GM12878 (cell line): ENCODE results near the gene CFAP99. TPM values are rescaled to one million over a fixed set of nuclear protein-coding genes. Genes with fewer than 3 reads are reported as not detected.

Experiments used
- BHLHE40 ChIP-seq, 2 experiments: fragments of 450-650 bp in 1 of 2; IDR thresholded peaks; 2 replicates each; pipeline ENCODE4 v1.6.1; 2011 to 2017; ENCODE audit warnings: low read depth in 2 of 2, borderline replicate concordance in 1 of 2, improper control_type of control experiment in 1 of 2, low read length in 1 of 2, mild to moderate bottlenecking in 1 of 2
- CREM ChIP-seq: IDR thresholded peaks from 2 replicates; pipeline ENCODE4 v1.6.1; 2014; ENCODE audit warnings: antibody characterized with exemption, low read depth
- CUX1 ChIP-seq: IDR thresholded peaks from 2 replicates; pipeline ENCODE4 v1.6.1; 2012; ENCODE audit warnings: improper control_type of control experiment, low read depth, low read length; ENCODE audit not compliant: insufficient replicate concordance
- DPF2 ChIP-seq: fragments of 450-650 bp; IDR thresholded peaks from 2 replicates; pipeline ENCODE4 v1.6.1; 2017; ENCODE audit warnings: mild to moderate bottlenecking
- IRF4 ChIP-seq: IDR thresholded peaks from 2 replicates; pipeline ENCODE4 v1.6.1; 2011; ENCODE audit warnings: low read depth, low read length
- NR2C1 ChIP-seq: fragments of 450-650 bp; IDR thresholded peaks from 2 replicates; pipeline ENCODE4 v1.6.1; 2017; ENCODE audit warnings: antibody characterized with exemption, mild to moderate bottlenecking, moderate library complexity
- PAX5 ChIP-seq: IDR thresholded peaks from 2 replicates; pipeline ENCODE4 v1.6.1; 2011; ENCODE audit warnings: low read depth, low read length, borderline replicate concordance
- POLR2A ChIP-seq: IDR thresholded peaks from 2 replicates; pipeline ENCODE4 v1.6.1; 2011; ENCODE audit warnings: low read depth, mild to moderate bottlenecking, low read length
- RAD21 ChIP-seq: IDR thresholded peaks from 2 replicates; pipeline ENCODE4 v1.6.1; 2011; ENCODE audit warnings: mild to moderate bottlenecking, low read depth, low read length, moderate library complexity; ENCODE audit not compliant: insufficient read depth
- RBBP5 ChIP-seq: fragments of 200-600 bp; sonication (generic); conservative IDR thresholded peaks from 2 replicates; pipeline ENCODE4 v1.6.1; 2016
- YBX1 ChIP-seq: fragments of 450-650 bp; IDR thresholded peaks from 2 replicates; pipeline ENCODE4 v1.6.1; 2016; ENCODE audit warnings: antibody characterized with exemption
- polyA plus RNA-seq, 11 experiments: library from polyadenylated mRNA; depleted of rRNA in 4 of 11; unstranded in 6 of 11; stranded (reverse) in 5 of 11; fragments of >200 nt; fragmentation: Nextera tagmentation in 4 of 11; fragmentation: Illumina TruSeq in 1 of 11; extraction: Ambion mirVana in 4 of 11; extraction: Trizol in 1 of 11; gene quantifications; 1 replicate in 1 of 11; 2 replicates in 10 of 11; pipeline versions ENCODE4 v1.2.1 to v1.2.3, GENCODE V29; 2011 to 2016; ENCODE audit warnings: inconsistent platforms in 2 of 11, missing spikeins in 2 of 11, low read depth in 1 of 11
- total RNA-seq, 4 experiments: library from RNA; depleted of rRNA in 3 of 4; stranded (reverse); fragments of >200 nt in 3 of 4; fragmentation: Illumina TruSeq in 1 of 4; extraction: Trizol in 1 of 4; gene quantifications; 2 replicates each; pipeline versions ENCODE4 v1.2.1 to v1.2.3, GENCODE V29; 2013 to 2021

Gene CFAP99
- total and polyA plus RNA-seq, 10 of the 15 experiments (the other 5 are each of a cell fraction or from before 2014, with no cell fraction given), result not detected

- TF ChIP-seq POLR2A, result peak; percentile 87
- no peak for TF ChIP-seq IRF4
- peak; percentile 25; the same call in 1 of the 2 replicates for TF ChIP-seq PAX5
- TF ChIP-seq BHLHE40 (IDR thresholded peaks at IDR 0.05; ENCODE audit: borderline replicate concordance in 1 of 2, low read depth in 2 of 2, low read length in 1 of 2), result peak; percentile 88 to 96
- TF ChIP-seq YBX1, result no peak
- TF ChIP-seq RAD21, result no peak
- TF ChIP-seq DPF2, result peak; percentile 30; the same call in 1 of the 2 replicates
- TF ChIP-seq CUX1, result no peak
- peak; percentile 48; the same call in 1 of the 2 replicates for TF ChIP-seq CREM
- TF ChIP-seq RBBP5, result no peak
- TF ChIP-seq NR2C1, result peak; percentile 69
- TF ChIP-seq, all 136 proteins: peak for 44
Observed at GRCh38 chr4:2468456-2469191, 49.9 kb downstream of the CFAP99 start, which contains the start of gene RNF4 (continued).
